Lung (tissue), 12 donors: Measurements from ENCODE around the gene CCDC148. TPM values are rescaled to one million over a fixed set of nuclear protein-coding genes. Genes with fewer than 3 reads are reported as not detected.

ENCODE experiments used
- ATAC-seq: fragments of 200-7000 bp; cut with Tn5 transposase; one replicate; pipeline ENCODE4 v1.9.1; 2020; ENCODE audit warnings: moderate number of reproducible peaks; ENCODE audit not compliant: insufficient read depth, low FRiP score
- DNase-seq, 3 donors: peaks; one replicate each; pipeline ENCODE4 v3.0.0-alpha.2; 2013 to 2017
- H3K27ac ChIP-seq, 2 donors: one replicate each; pipeline ENCODE4 v1.5.1; 2013; ENCODE audit warnings: mild to moderate bottlenecking in 2 of 2, moderate library complexity in 2 of 2, control low read depth in 1 of 2, inconsistent platforms in 1 of 2, low read depth in 1 of 2, low read length in 1 of 2
- H3K27me3 ChIP-seq, 3 donors: one replicate each; pipeline ENCODE4 v1.5.1; 2013; ENCODE audit warnings: low read length in 2 of 3; ENCODE audit not compliant: control insufficient read depth in 3 of 3, insufficient read depth in 3 of 3
- H3K36me3 ChIP-seq, 4 donors: one replicate each; pipeline ENCODE4 v1.5.1; 2013; ENCODE audit warnings: low read length in 4 of 4, mild to moderate bottlenecking in 1 of 4, moderate library complexity in 1 of 4; ENCODE audit not compliant: control insufficient read depth in 4 of 4, insufficient read depth in 4 of 4
- H3K4me1 ChIP-seq, 5 donors: one replicate each; pipeline ENCODE4 v1.5.1; 2013; ENCODE audit warnings: low read length in 5 of 5, mild to moderate bottlenecking in 2 of 5, moderate library complexity in 1 of 5; ENCODE audit not compliant: control insufficient read depth in 5 of 5, insufficient read depth in 5 of 5
- H3K4me3 ChIP-seq: one replicate; pipeline ENCODE4 v1.5.1; 2013; ENCODE audit warnings: mild to moderate bottlenecking, control low read depth, moderate library complexity
- H3K9ac ChIP-seq, 2 donors: one replicate each; pipeline ENCODE4 v1.5.1; 2013; ENCODE audit warnings: low read length in 2 of 2, control low read depth in 1 of 2; ENCODE audit not compliant: insufficient read depth in 1 of 2
- H3K9me3 ChIP-seq, 4 donors: one replicate each; pipeline ENCODE4 v1.5.1; 2013; ENCODE audit warnings: low read length in 3 of 4, mild to moderate bottlenecking in 1 of 4, moderate library complexity in 1 of 4; ENCODE audit not compliant: control insufficient read depth in 4 of 4, insufficient read depth in 3 of 4
- CTCF ChIP-seq: IDR thresholded peaks from 2 replicates; pipeline ENCODE4 v1.5.1; 2012; ENCODE audit warnings: mild to moderate bottlenecking; ENCODE audit errors: control extremely low read depth, extremely low read depth
- WGBS, 2 donors: extraction: QIAGEN DNeasy Blood & Tissue Kit; methylation state at CpG; one replicate each; pipeline ENCODE4 v1.1.7; 2013; 5-methylcytosine and 5-hydroxymethylcytosine counted together
- polyA plus RNA-seq, 2 donors: library from polyadenylated mRNA; stranded (reverse); fragments of 200-250 nt; gene quantifications; one replicate each; pipeline ENCODE4 v1.2.1, GENCODE V29; 2013
- total RNA-seq, 2 donors: library from RNA; depleted of rRNA in 1 of 2; stranded (reverse); fragments of >200 nt in 1 of 2; gene quantifications; one replicate each; pipeline ENCODE4 v1.2.1, GENCODE V29; 2014 to 2021
- donor health status: control.
- donor health status: control.
- donor health status: Bipolar disorder and iron deficiency.
- donor health status: healthy.
- donor health status: DM: yes; HTN: yes; CAD: no.

Gene CCDC148
- total and polyA plus RNA-seq, 4 donors, result 0.61 to 8.6 (median 2.5) TPM

GRCh38 chr2:158187908-158188307 lies 268.6 kb downstream of the CCDC148 start:
- no peak overlapping the region for H3K4me3 ChIP-seq
- no peaks in the 10 kb centered on the region for H3K9me3 ChIP-seq
- peaks cover 0 to 60% (median 13%) of the 10 kb centered on the region in 5 donors for H3K4me1 ChIP-seq
- ATAC-seq (no peak), DNase-seq (peak in 1 of 3 donors; percentile 40)
- no peaks in the 10 kb centered on the region for H3K27me3 ChIP-seq
- no peak overlapping the region for H3K27ac ChIP-seq
- 95% methylated on average over 1 of the region's 1 CpG for WGBS, 2 donors
- H3K9ac ChIP-seq, result no peak overlapping the region
- no peaks in the 10 kb centered on the region for H3K36me3 ChIP-seq
- no peak for TF ChIP-seq CTCF

- H3K4me1 ChIP-seq, result peaks cover 0 to 45% (median 6%) of the 10 kb centered on the region in 5 donors
- no peaks in the 10 kb centered on the region for H3K27me3 ChIP-seq
- ATAC-seq (no peak), DNase-seq (peak in 1 of 3 donors; percentile 59)
- H3K27ac ChIP-seq, result no peak overlapping the region
- H3K4me3 ChIP-seq, result no peak overlapping the region
- no peak for TF ChIP-seq CTCF
- no peaks in the 10 kb centered on the region for H3K36me3 ChIP-seq
- H3K9me3 ChIP-seq, result no peaks in the 10 kb centered on the region
- WGBS, 2 donors, result 86 to 90% methylated on average over 3 of the region's 3 CpGs
- H3K9ac ChIP-seq, result no peak overlapping the region
Measured at GRCh38 chr2:158184556-158185343, 271.8 kb downstream of the CCDC148 start.

- ATAC-seq (no peak), DNase-seq (no peak)
- Histone ChIP-seq H3K36me3 (no peaks in the 10 kb centered on the region), H3K9me3 (no peaks in the 10 kb centered on the region), H3K4me1 (peaks cover 0 to 38% (median 4%) of the 10 kb centered on the region in 5 donors), H3K27me3 (no peaks in the 10 kb centered on the region), H3K9ac (no peak overlapping the region), H3K27ac (no peak overlapping the region), H3K4me3 (no peak overlapping the region)
- TF ChIP-seq CTCF, result no peak
- WGBS, 2 donors, result 60 to 70% methylated on average over 1 of the region's 1 CpG
Measured at GRCh38 chr2:158184001-158184400, 272.6 kb downstream of the CCDC148 start.
